Heart right ventricle (tissue), 16 donors: ENCODE data around the gene PRODH2. TPM values are rescaled to one million over a fixed set of nuclear protein-coding genes. Genes with fewer than 3 reads are reported as not detected.

ENCODE experiments used
- ATAC-seq, 8 donors: fragments of 200-7000 bp; cut with Tn5 transposase; one replicate each; pipeline ENCODE4 v1.9.1; 2020; ENCODE audit warnings: mild to moderate bottlenecking in 8 of 8, moderate library complexity in 8 of 8, moderate number of reproducible peaks in 1 of 8
- DNase-seq, 2 donors: peaks; one replicate each; pipeline ENCODE4 v3.0.0-alpha.2; 2020
- H3K27ac ChIP-seq, 10 donors: fragments of 200-600 bp; sonication (generic) in 2 of 10; one replicate each; pipeline versions ENCODE4 v1.5.0 to v1.8.0; 2020 to 2022; ENCODE audit warnings: mild to moderate bottlenecking in 3 of 10
- H3K27me3 ChIP-seq, 7 donors: fragments of 200-600 bp; one replicate each; pipeline ENCODE4 v1.8.0; 2021 to 2022; ENCODE audit warnings: mild to moderate bottlenecking in 2 of 7
- H3K36me3 ChIP-seq, 9 donors: fragments of 200-600 bp; sonication (generic) in 1 of 9; one replicate each; pipeline versions ENCODE4 v1.5.0 to v1.8.0; 2020 to 2022; ENCODE audit warnings: mild to moderate bottlenecking in 2 of 9
- H3K4me1 ChIP-seq, 9 donors: fragments of 200-600 bp; sonication (generic) in 1 of 9; one replicate each; pipeline versions ENCODE4 v1.5.0 to v1.8.0; 2020 to 2022; ENCODE audit warnings: mild to moderate bottlenecking in 4 of 9
- H3K4me3 ChIP-seq, 10 donors: fragments of 200-600 bp; sonication (generic) in 2 of 10; one replicate each; pipeline versions ENCODE4 v1.5.0 to v1.8.0; 2020 to 2022; ENCODE audit warnings: mild to moderate bottlenecking in 7 of 10, moderate library complexity in 2 of 10
- H3K9me3 ChIP-seq, 11 donors: fragments of 200-600 bp in 10 of 11; sonication (generic) in 2 of 11; one replicate each; pipeline versions ENCODE4 v1.5.0 to v1.8.0; 2013 to 2022; ENCODE audit warnings: mild to moderate bottlenecking in 2 of 11, control low read depth in 1 of 11, moderate library complexity in 1 of 11
- CTCF ChIP-seq, 9 donors: fragments of 200-600 bp; sonication (generic) in 2 of 9; IDR thresholded peaks; one replicate each; pipeline versions ENCODE4 v1.5.0 to v1.8.0; 2021 to 2022; ENCODE audit warnings: antibody characterized with exemption in 9 of 9, mild to moderate bottlenecking in 5 of 9, moderate library complexity in 1 of 9
- WGBS, 2 donors: extraction: QIAGEN DNeasy Blood & Tissue Kit; methylation state at CpG; one replicate each; pipeline ENCODE4 v1.1.7; 2013; ENCODE audit warnings: inconsistent platforms in 1 of 2; 5-methylcytosine and 5-hydroxymethylcytosine counted together
- intact Hi-C, 10 donors: fragments of 100-400 bp; cut with DNase I; formaldehyde crosslinking; loops; one replicate each; pipeline versions ENCODE4 v1.11.1 to v1.14.2; 2022
- polyA plus RNA-seq, 2 donors: library from polyadenylated mRNA; stranded (reverse); fragments of 200-250 nt; gene quantifications; one replicate each; pipeline ENCODE4 v1.2.3, GENCODE V29; 2013
- total RNA-seq, 10 donors: library from RNA; stranded (reverse); fragmentation: NEBNext Ultra II Directional in 3 of 10; extraction: Animal tissue kit (Norgen Biotek cat#: 25700) in 3 of 10; gene quantifications; one replicate each; pipeline versions ENCODE4 v1.2.1 to v1.2.4, GENCODE V29; 2021 to 2023
- donor health status: Arrhythmogenic right ventricular cardiomyopathy.
- donor health status: ischemic (EF 13 %, LVEDD 7.1; RV severe dilation, severe dysfunction).
- donor health status: healthy with polysubstance abuse.
- donor health status: DM: no; HTN: yes; CAD: no.
- donor health status: DM: no; HTN: no; CAD: no.
- donor health status: ischemic (EF 25% LVEDD 6.9; RV normal size, moderate dysfunction).
- donor health status: ischemic (EF 25% LVEDD 5.7; RV mildly dilated, moderate dysfunction).
- donor health status: healthy.
- donor health status: DM: yes; HTN: yes; CAD: no.
- donor health status: Ischemic cardiomyopathy.
- donor health status: ischemic (EF 35%, LVEDD 5.7; RV mildly dilated, moderate dysfunction).
- donor health status: nonischemic (EF 11% LVEDD 7.7; RV severe dilation, severe dysfunction).
- donor health status: DM: yes; HTN: yes; CAD: no.
- donor health status: PGD.
- donor health status: ischemic (EF 29% LVEDD 5.4; RV normal size, mild dysfunction).
- donor health status: nonischemic (EF 23%, LVEDD 6.1; RV moderate dilation, normal function).

The PRODH2 gene
- total and polyA plus RNA-seq, 12 donors = not detected

DNA sequence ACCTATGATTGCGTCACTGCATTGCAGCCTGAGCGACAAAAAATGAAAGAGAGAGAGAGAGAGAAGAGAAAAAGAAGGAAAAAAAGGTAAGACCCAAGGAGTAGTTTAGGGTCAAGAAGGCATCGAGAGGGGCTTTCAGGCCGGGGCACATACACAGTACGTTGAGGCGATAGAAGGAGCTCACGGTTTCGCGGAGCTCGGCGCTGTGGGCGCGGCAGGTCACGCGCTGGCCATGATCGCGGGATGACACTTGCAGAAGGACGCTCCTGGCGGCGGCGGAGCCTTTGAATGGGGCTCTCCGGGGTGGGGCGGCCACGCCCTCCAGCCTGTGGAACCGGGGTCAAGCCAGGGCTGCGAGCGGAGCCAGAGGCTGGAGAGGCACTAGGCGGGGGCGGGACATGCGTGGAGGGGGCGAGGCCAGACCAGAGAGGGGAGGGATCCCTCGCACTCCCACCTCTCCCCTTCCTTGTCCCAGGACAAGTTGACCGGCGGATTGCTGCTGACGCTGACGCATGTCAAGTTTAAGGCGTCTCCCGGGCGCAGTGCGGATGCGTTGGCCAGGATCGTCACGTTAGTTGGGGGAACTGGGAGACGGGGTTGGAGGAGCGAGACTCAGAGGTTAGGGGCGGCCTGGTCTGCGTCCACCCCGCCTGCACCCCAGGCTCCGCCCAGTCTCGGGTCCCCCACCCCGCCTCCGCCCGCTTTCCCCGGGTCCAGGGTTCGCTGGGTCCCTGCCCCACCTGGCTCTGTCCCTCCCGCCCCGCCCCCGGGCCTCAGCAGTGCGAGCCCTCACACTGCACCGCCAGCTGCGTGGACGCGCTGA, 32.8 kb upstream of the PRODH2 start:
- intact Hi-C loops = no loop called here
- peak in 3 of 8 donors; percentile 21 to 75 (median 63) for ATAC-seq
- Histone ChIP-seq H3K9me3 (no peaks in the 10 kb centered on the region), H3K27me3 (peaks cover 26 to 89% (median 86%) of the 10 kb centered on the region in 7 donors), H3K4me3 (peak overlapping the region in 8 of 10 donors; percentile 13 to 39 (median 24)), H3K27ac (no peak overlapping the region), H3K36me3 (no peaks in the 10 kb centered on the region), H3K4me1 (peaks cover 6 to 23% (median 12%) of the 10 kb centered on the region in 9 donors)
- DNase-seq = no peak
- 4% methylated on average over 50 to 63 of the region's 63 CpGs for WGBS, 2 donors
- TF ChIP-seq CTCF (IDR thresholded peaks at IDR 0.05) = no peak

DNA sequence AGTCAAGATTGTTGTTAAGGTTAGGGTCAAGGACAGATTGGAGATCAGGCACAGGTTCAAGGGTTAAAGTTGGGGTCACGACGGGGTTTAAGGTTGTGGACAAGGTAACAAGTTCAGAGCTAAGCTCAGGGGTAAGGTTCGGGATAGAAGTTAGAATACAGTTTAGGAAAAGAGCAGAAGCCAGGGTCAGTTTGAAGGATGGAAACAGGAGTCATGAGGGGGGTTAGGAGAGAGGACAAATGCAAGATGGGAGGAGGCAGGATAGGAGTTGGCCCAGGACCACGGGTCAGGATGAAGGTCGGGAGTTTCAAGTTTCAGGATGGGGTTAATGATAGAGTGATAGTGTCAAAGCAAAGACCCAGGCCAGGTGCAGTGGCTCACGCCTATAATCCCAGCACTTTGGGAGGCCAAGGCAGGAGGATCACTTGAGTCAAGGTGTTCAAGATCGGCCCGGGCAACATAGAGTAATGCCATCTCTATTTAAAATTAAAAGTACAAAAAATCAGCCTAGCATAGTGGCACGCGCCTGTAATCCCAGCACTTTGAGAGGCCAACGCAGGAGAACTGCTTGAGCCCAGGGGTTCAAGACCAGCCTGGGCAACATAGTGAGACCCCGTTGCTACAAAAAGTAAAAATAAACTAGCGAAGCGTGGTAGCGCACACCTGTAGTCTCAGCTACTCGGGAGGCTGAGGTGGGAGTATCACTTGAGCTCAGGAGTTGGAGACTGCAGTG, 32.0 kb upstream of the PRODH2 start:
- Histone ChIP-seq H3K9me3 (peaks cover 0 to 5% (median 0%) of the 10 kb centered on the region in 11 donors), H3K27me3 (peaks cover 26 to 82% (median 78%) of the 10 kb centered on the region in 7 donors), H3K4me3 (peak overlapping the region in 3 of 10 donors; percentile 22 to 34 (median 29)), H3K36me3 (no peaks in the 10 kb centered on the region), H3K4me1 (peaks cover 6 to 23% (median 12%) of the 10 kb centered on the region in 9 donors), H3K27ac (no peak overlapping the region)
- intact Hi-C loops = no loop called here
- WGBS, 2 donors = 57 to 60% methylated on average over 16 of the region's 16 CpGs
- DNase-seq = no peak
- no peak for ATAC-seq
- TF ChIP-seq CTCF (IDR thresholded peaks at IDR 0.05) = no peak

- WGBS, 2 donors = 6 to 8% methylated on average over 41 to 42 of the region's 42 CpGs
- no peak overlapping the region for H3K4me3 ChIP-seq
- peaks cover 6 to 23% (median 12%) of the 10 kb centered on the region in 9 donors for H3K4me1 ChIP-seq
- TF ChIP-seq CTCF (IDR thresholded peaks at IDR 0.05) = no peak
- intact Hi-C loops = no loop called here
- peaks cover 26 to 74% (median 71%) of the 10 kb centered on the region in 7 donors for H3K27me3 ChIP-seq
- H3K36me3 ChIP-seq = no peaks in the 10 kb centered on the region
- ATAC-seq (peak in 2 of 8 donors; percentile 16 to 27), DNase-seq (no peak)
- peaks cover 0 to 13% (median 3%) of the 10 kb centered on the region in 11 donors for H3K9me3 ChIP-seq
- no peak overlapping the region for H3K27ac ChIP-seq
These were observed 31.2 kb upstream of the PRODH2 start for GRCh38 chr19:35843676-35844481.
